ENCODE data around the gene RHOG.

- TF ChIP-seq, protein P1, sequence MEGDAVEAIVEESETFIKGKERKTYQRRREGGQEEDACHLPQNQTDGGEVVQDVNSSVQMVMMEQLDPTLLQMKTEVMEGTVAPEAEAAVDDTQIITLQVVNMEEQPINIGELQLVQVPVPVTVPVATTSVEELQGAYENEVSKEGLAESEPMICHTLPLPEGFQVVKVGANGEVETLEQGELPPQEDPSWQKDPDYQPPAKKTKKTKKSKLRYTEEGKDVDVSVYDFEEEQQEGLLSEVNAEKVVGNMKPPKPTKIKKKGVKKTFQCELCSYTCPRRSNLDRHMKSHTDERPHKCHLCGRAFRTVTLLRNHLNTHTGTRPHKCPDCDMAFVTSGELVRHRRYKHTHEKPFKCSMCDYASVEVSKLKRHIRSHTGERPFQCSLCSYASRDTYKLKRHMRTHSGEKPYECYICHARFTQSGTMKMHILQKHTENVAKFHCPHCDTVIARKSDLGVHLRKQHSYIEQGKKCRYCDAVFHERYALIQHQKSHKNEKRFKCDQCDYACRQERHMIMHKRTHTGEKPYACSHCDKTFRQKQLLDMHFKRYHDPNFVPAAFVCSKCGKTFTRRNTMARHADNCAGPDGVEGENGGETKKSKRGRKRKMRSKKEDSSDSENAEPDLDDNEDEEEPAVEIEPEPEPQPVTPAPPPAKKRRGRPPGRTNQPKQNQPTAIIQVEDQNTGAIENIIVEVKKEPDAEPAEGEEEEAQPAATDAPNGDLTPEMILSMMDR (IDR thresholded peaks at IDR 0.05; ENCODE audit: low read depth, low read length): no peak
- TF ChIP-seq EZH2phosphoT487 (IDR thresholded peaks at IDR 0.05; ENCODE audit: low read depth): no peak
Measured at GRCh38 chr11:3797329-3798090, 43.2 kb downstream of the RHOG start, which contains the start of gene NUP98.
